GM12801 (cell line): ENCODE results near the gene TMEM203.

Experiments
- CTCF ChIP-seq: IDR thresholded peaks from one replicate; pipeline ENCODE4 v1.5.1; 2011; ENCODE audit warnings: control low read depth; ENCODE audit not compliant: insufficient read length; ENCODE audit errors: extremely low read depth

TMEM203 gene

GRCh38 chr9:137205126-137206069, at the start of gene TMEM203, which contains the start of gene NDOR1:
Gene TMEM203 (minus strand): TSS chr9:137205648. CDS start chr9:137205414, 234 bp downstream.
Gene NDOR1 (plus strand): TSS chr9:137205700. CDS start chr9:137205778, 78 bp downstream.
- no peak for TF ChIP-seq CTCF

GRCh38 chr9:137254624-137255447, 49.4 kb upstream of the TMEM203 start, which contains the start of gene NELFB:
Gene NELFB (plus strand): TSS chr9:137255327.
- no peak for TF ChIP-seq CTCF

GRCh38 chr9:137253717-137254623, 48.5 kb upstream of the TMEM203 start:
- TF ChIP-seq CTCF, result no peak

- no peak for TF ChIP-seq CTCF
Measured at GRCh38 chr9:137252555-137253506, 47.4 kb upstream of the TMEM203 start.

- TF ChIP-seq CTCF, result no peak
Measured at GRCh38 chr9:137251490-137252268, 46.2 kb upstream of the TMEM203 start.

GRCh38 chr9:137251194-137251461, 45.7 kb upstream of the TMEM203 start, which contains the start of gene STPG3:
Gene STPG3 (plus strand): TSS chr9:137251286. CDS start chr9:137251287, 1 bp downstream.
- TF ChIP-seq CTCF, result no peak
